NT2/D1 (cell line): ENCODE results near the gene MSRB1.

Experiments used
- SUZ12 ChIP-seq: IDR thresholded peaks from 2 replicates; pipeline ENCODE4 v1.6.1; 2011; ENCODE audit not compliant: insufficient read length, insufficient read depth; ENCODE audit errors: extremely low read depth
- YY1 ChIP-seq: IDR thresholded peaks from 2 replicates; pipeline ENCODE4 v1.6.1; 2011; ENCODE audit not compliant: insufficient read length, insufficient read depth
- ZNF274 ChIP-seq: IDR thresholded peaks from 2 replicates; pipeline ENCODE4 v1.6.1; 2011; ENCODE audit warnings: mild to moderate bottlenecking, low read depth, low read length

- TF ChIP-seq ZNF274 (no peak), YY1 (no peak), SUZ12 (no peak)
These were observed 35.7 kb downstream of the MSRB1 start for GRCh38 chr16:1907226-1907860.
